ENCODE measurements around the gene TMEM81.

TMEM81 gene

GRCh38 chr1:205076245-205076761 lies 8.0 kb downstream of the TMEM81 start:
- no peak for DNase-seq (ENCODE audit: low read depth)

- no peak for DNase-seq (ENCODE audit: low read depth)
Observed at GRCh38 chr1:205075642-205076155, 8.6 kb downstream of the TMEM81 start.

DNA sequence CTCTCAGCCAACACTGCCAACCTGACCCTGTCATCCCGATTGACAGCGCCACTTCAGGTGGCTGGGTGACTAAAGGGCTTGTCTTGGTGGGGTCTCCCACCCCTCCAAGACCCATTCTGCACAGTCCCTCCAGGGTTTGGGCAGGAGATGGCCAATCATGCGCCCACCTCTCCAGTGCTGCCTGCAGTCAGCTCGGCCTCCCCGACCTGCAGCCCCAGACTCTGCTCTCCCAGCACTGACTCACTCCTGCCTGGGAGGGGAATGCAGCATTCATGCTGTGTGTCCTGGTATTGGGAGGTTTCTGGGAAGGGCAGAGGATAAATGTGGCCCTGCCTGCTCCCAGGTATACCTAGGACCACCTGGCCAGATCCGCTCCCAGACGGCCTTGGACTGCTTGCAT lies 9.7 kb downstream of the TMEM81 start:
- DNase-seq (ENCODE audit: low read depth) = no peak

DNA sequence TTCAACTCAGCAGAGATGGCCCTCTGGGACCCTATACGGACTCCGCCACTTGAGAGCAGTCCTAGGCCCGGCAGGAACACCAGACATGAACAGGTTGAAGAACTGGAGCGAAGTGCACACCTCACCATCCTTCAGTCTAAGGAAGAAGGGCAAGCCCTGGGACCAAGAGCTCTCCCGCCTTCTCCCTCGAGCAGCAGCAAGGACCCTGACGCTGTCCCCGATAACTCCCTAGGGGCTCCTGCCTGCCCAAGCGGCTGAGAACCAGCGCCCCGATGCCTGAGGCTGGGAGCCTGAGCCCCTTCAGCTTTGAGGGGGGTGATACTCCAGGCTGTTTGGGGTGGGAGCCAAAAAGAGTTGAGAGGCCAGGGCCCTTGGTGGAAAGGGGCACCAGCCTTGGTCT lies 10.2 kb downstream of the TMEM81 start:
- DNase-seq (ENCODE audit: low read depth) = no peak

GRCh38 chr1:205073511-205073910 lies 10.7 kb downstream of the TMEM81 start:
- no peak for DNase-seq (ENCODE audit: low read depth)

DNA sequence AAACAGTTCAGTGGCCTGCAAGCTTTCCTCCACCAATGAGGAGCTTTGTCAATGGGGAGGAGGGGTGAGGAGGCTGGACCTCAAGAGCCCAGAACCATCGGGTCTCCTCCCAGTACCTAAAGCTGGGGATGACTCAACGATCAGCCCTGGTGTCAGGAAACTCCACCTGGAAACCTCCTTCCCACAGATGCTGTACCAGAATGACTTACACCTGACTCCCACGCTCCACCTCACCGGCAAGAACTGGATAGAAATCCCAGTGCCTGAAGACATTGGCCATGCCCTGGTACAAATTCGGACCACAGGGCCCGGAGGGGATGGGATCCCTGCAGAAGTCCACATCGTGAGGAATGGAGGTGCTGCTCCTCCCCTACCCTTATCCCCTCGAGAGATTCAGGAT lies 11.4 kb downstream of the TMEM81 start:
- DNase-seq (ENCODE audit: low read depth) = no peak

- no peak for DNase-seq (ENCODE audit: low read depth)
Observed at GRCh38 chr1:205072286-205072685, 12.0 kb downstream of the TMEM81 start.

- no peak for DNase-seq (ENCODE audit: low read depth)
Observed at GRCh38 chr1:205071801-205072200, 12.5 kb downstream of the TMEM81 start.

- DNase-seq (ENCODE audit: low read depth) = no peak
Observed at GRCh38 chr1:205071028-205071409, 13.2 kb downstream of the TMEM81 start.

DNA sequence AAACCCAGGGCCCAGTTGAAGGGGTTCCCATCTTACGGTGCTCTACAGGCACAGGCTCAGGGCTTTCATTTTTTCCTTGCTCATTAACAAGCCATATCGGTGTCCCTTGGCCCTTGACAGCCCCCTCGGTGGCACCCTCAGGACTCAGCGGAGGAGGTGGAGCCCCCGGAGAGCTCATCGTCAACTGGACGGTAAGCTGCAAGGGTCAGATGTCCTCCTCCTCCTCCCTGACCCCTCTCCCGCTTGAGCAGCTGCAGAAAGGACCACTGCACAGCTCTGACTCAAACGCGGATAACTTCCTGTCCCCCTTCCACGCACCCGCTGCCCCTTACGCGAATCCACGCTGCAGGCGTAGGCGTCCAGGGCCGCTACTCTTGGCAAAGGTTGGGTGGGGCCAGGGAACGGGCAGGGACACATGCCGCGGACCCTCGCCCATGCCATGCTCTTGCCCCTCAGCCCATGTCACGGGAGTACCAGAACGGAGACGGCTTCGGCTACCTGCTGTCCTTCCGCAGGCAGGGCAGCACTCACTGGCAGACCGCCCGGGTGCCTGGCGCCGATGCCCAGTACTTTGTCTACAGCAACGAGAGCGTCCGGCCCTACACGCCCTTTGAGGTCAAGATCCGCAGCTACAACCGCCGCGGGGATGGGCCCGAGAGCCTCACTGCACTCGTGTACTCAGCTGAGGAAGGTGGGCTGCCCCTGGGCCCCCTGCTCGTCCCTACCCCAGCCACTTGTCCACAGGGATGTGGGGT lies 14.7 kb downstream of the TMEM81 start:
- DNase-seq (ENCODE audit: low read depth) = no peak

DNA sequence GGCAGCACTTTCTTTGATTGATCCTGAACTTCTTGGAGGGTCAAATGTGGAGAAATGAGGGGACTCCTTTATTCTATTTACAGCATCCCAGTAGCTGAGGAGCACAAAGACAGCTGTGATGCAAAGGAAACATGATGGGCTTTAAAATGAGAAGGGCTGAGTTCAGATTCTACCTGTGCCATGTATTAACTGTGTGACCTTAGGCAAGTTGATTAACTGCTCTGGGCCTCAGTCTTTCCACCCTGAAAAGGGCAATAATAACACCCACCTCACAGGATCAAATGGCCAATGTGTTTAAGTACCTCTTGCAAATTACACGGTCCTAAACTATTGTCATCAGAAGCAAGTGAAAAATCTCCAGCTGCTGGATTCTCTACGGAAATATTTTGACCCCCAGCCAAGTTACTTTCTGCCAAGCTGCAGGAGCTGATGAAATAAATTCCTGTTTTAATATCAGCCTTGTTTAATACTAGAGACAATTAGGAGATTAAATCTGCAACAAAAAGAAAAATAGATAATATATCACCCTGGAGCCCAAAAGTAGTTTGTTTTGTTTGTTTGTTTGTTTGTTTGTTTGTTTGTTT lies 15.7 kb downstream of the TMEM81 start:
- DNase-seq (ENCODE audit: low read depth) = no peak

GRCh38 chr1:205068001-205068400 lies 16.3 kb downstream of the TMEM81 start:
- DNase-seq (ENCODE audit: low read depth) = no peak

DNA sequence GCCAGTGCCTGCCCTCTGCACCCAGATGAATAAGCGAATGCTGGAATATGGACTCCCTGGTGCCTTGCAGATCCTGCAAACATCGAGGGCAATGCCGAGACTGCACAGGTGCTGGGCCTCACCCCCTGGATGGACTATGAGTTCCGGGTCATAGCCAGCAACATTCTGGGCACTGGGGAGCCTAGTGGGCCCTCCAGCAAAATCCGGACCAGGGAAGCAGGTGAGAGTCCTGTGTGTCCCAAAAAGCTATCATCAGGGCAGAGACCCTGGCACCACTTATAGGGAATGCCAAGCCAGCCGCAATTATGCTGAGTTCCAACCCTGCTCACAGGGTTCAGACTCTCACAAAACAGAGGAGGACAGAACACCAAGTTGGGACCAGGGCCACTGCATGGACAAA lies 17.2 kb downstream of the TMEM81 start:
- no peak for DNase-seq (ENCODE audit: low read depth)

GRCh38 chr1:205066141-205066818 lies 18.0 kb downstream of the TMEM81 start:
- DNase-seq (ENCODE audit: low read depth) = no peak

GRCh38 chr1:205065666-205066065 lies 18.6 kb downstream of the TMEM81 start:
- no peak for DNase-seq (ENCODE audit: low read depth)

GRCh38 chr1:205064741-205065316 lies 19.4 kb downstream of the TMEM81 start:
- no peak for DNase-seq (ENCODE audit: low read depth)

DNA sequence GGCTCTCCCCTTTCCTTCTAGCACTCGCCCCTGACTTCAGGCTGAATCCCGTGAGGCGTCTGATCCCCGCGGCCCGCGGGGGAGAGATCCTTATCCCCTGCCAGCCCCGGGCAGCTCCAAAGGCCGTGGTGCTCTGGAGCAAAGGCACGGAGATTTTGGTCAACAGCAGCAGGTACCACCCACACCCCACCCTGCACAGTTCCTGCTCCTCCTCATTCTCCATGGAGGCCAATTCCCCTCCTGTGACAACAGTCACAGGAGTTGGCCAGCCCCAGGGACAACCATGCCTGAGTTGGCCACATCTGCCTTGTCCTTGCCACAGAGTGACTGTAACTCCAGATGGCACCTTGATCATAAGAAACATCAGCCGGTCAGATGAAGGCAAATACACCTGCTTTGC lies 20.0 kb downstream of the TMEM81 start:
- DNase-seq (ENCODE audit: low read depth) = no peak

DNA sequence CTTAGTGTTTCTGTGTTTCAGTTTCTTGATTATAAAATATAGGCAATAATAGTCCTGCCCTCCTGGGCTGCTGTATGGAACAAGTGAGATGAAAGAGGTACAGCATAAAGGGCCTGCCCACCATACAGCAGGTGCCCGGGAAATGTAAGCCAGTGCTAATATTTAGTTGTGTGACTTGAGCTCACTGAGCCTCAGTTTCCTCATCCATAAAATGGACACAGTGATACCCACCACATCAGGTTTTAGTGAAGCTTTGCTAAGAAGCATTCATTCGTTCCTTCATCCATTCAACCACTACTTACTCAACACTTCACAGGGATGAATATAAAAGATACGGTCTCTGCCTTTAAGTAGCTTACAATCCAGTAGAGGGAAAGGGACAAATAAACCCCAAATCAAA lies 21.4 kb downstream of the TMEM81 start:
- DNase-seq (ENCODE audit: low read depth) = no peak

DNA sequence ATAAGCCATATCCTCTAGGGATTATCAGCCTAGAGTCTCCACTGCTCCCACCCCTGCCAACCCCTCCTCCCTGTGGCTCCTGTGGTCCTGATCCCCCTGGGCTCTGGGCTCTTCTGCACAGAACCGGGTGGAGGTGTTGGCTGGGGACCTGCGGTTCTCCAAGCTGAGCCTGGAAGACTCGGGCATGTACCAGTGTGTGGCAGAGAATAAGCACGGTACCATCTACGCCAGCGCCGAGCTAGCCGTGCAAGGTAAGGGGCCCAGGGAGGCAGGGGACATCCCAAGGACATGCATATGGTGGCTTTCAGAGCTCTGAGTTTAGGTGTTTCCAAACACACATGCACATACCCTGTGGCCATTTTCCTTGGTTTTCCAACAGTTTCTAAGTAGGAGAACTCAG lies 21.9 kb downstream of the TMEM81 start:
- no peak for DNase-seq (ENCODE audit: low read depth)

DNA sequence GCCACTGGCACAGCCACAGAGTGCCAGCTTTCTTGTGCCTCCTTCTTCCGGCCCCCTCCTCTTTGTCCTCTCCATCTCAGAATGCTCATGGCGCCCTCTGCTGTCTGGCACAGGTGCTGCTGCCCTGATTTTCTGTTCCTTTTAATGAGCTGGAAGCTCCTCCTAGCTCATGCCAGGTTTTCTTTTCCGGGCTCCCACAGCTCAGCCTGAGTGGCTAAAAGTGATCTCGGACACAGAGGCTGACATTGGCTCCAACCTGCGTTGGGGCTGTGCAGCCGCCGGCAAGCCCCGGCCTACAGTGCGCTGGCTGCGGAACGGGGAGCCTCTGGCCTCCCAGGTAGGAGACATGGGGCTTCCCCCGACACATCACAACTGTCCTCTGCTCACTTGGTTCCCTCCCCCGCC lies 22.6 kb downstream of the TMEM81 start:
- peak; percentile 48 for DNase-seq (ENCODE audit: low read depth)

- DNase-seq (ENCODE audit: low read depth) = no peak
Observed at GRCh38 chr1:205061227-205061626, 23.0 kb downstream of the TMEM81 start.

GRCh38 chr1:205060746-205061145 lies 23.5 kb downstream of the TMEM81 start:
- DNase-seq (ENCODE audit: low read depth) = no peak

DNA sequence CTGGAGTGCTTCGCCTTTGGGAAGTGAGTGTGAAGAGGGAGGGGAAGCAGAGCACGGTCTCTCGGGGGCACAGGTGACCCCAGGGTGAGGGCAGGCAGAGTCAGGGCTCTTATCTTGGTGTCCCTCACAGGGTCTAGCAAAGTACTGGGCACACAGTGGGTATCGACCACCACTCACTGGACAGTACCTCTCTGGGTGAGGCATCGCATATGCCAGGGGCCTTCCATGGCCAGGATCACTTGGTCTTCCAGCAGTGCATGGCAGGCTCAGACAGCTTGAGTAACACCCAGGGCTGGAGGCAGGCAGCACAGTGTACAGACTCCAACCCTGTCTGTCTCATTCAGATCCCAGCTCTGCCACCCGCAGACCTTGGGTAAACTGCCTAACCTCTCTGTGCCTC lies 24.6 kb downstream of the TMEM81 start:
- no peak for DNase-seq (ENCODE audit: low read depth)
